Measurements from ENCODE around the gene RAD9A.

Gene RAD9A

GRCh38 chr11:67393990-67394389 is 2.2 kb downstream of the RAD9A start:
- ChIA-PET POLR2A (interaction anchor here (0.6 kb wide), 1 partner anchor 7 kb away, joined by 6 read pairs; no protein-coding TSS in a partner anchor), CTCF (interaction anchor here (3.2 to 42.5 kb wide), 2 partner anchors 8 to 27 kb away, joined by 32 to 1573 read pairs; partner anchors contain the start of genes CLCF1, POLD4 and PPP1CA)
- TF ChIP-seq CTCF (IDR thresholded peaks at IDR 0.05; ENCODE audit: control extremely low read depth, extremely low read depth, low read depth, missing control alignments), result no peak
- DNase-seq (ENCODE audit: extremely low spot score), result no peak

DNA sequence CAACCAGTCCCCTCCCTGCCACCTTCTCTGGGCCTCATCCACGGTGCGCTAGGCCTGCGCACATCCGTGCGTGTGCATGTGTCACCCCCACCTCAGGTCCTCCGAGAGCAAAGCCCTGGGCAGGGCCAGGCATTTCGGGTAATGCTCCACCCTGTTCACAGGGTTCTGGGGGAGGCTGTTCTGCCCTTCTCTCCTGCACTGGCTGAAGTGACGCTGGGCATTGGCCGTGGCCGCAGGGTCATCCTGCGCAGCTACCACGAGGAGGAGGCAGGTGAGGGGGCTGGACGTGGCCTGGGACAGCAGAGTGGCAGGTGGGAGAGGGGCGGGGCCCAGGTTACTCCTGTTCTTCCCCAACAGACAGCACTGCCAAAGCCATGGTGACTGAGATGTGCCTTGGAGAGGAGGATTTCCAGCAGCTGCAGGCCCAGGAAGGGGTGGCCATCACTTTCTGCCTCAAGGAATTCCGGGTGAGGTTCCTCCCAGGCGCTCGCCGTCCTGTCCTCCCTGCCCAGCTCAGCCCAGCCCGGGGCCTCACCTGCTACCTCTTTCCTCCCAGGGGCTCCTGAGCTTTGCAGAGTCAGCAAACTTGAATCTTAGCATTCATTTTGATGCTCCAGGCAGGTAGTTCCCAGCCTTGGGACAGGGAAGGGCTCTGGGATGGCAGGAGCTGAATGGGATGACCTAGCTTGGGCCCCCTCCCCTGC is 3.9 kb downstream of the RAD9A start:
- ChIA-PET CTCF (interaction anchor here (1.3 to 42.5 kb wide), 2 partner anchors 29 to 72 kb away, joined by 3 to 1573 read pairs; partner anchors contain the start of genes CLCF1 and POLD4), POLR2A (interaction anchor here (0.9 kb wide), 1 partner anchor 15 kb away, joined by 3 read pairs; no protein-coding TSS in a partner anchor)
- no peak for TF ChIP-seq CTCF (IDR thresholded peaks at IDR 0.05; ENCODE audit: control extremely low read depth, extremely low read depth, low read depth, missing control alignments)
- no peak for DNase-seq (ENCODE audit: extremely low spot score)

DNA sequence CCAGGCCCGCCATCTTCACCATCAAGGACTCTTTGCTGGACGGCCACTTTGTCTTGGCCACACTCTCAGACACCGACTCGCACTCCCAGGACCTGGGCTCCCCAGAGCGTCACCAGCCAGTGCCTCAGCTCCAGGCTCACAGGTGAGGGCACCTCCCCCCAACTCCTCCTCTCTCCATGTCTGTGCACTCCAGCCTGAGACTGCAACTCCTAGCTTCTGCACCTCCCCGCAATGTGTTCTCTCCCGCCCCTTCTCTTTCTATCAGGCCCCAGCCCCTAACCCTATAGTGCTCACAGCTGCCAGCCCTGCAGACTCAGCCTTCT is 4.4 kb downstream of the RAD9A start:
- ChIA-PET CTCF (interaction anchor here (1.3 to 42.5 kb wide), 2 partner anchors 29 to 72 kb away, joined by 3 to 1573 read pairs; partner anchors contain the start of genes CLCF1 and POLD4), POLR2A (interaction anchor here (0.9 to 1.2 kb wide), 2 partner anchors 15 to 156 kb away, joined by 3 read pairs; no protein-coding TSS in a partner anchor)
- TF ChIP-seq CTCF (IDR thresholded peaks at IDR 0.05; ENCODE audit: control extremely low read depth, extremely low read depth, low read depth, missing control alignments), result no peak

DNA sequence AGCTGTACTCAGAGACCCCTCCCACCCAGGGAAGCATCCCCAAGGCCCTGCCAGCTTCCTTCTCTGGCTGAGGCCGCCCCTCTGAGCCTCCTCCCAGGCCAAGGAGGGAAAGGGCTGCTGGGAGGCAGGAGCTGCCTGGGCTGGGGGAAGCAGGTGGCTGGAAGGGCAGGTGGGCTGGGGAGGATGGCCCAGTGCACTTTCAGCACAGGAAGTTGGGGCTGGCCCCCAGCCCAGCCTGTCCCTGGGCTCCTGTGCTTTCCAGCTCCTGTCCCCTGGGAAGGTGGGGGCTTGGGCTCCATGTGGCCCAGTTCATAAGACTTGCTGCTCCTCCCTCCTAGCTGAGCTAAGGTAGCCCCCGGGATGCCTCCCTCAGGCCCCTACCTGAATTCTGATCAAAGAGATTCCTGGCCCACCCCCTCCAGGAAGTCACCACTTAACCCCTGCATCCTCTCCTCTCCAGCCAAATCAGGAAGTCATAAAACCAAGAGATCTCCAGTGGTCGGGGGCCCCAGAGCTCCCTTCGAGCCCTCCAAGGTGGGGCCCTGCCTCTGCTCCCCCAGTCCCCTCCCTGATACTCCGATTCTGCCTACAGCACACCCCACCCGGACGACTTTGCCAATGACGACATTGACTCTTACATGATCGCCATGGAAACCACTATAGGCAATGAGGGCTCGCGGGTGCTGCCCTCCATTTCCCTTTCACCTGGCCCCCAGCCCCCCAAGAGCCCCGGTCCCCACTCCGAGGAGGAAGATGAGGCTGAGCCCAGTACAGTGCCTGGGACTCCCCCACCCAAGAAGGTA is 5.0 kb downstream of the RAD9A start:
- no peak for DNase-seq (ENCODE audit: extremely low spot score)
- TF ChIP-seq CTCF (IDR thresholded peaks at IDR 0.05; ENCODE audit: control extremely low read depth, extremely low read depth, low read depth, missing control alignments), result no peak
- ChIA-PET CTCF (interaction anchor here (1.3 to 42.5 kb wide), 2 partner anchors 30 to 71 kb away, joined by 3 to 1573 read pairs; partner anchors contain the start of genes CLCF1 and POLD4), POLR2A (interaction anchor here (0.9 to 1.2 kb wide), 2 partner anchors 16 to 157 kb away, joined by 3 read pairs; no protein-coding TSS in a partner anchor)

More for the DNA sequence above, 4.4 kb downstream of the RAD9A start:
- no peak for DNase-seq (ENCODE audit: extremely low spot score)

DNA sequence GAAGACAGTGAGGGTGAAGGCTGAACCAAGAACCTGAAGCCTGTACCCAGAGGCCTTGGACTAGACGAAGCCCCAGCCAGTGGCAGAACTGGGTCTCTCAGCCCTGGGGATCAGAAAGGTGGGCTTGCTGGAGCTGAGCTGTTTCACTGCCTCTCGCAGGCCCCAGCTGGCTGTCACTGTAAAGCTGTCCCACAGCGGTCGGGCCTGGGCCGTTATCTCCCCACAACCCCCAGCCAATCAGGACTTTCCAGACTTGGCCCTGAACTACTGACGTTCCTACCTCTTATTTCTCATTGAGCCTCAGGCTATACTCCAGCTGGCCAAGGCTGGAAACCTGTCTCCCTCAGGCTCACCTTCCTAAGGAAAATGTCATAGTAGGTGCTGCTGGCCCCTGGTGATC is 5.8 kb downstream of the RAD9A start:
- POLR2A ChIA-PET, result interaction anchor here (1.2 kb wide), 1 partner anchor 158 kb away, joined by 3 read pairs; no protein-coding TSS in a partner anchor
- no peak for DNase-seq (ENCODE audit: extremely low spot score)
- TF ChIP-seq CTCF (IDR thresholded peaks at IDR 0.05; ENCODE audit: control extremely low read depth, extremely low read depth, low read depth, missing control alignments), result no peak
- CTCF ChIA-PET, result interaction anchor here (42.5 kb wide), 1 partner anchor 31 kb away, joined by 1573 read pairs; the partner anchor contains the start of genes CLCF1 and POLD4

DNA sequence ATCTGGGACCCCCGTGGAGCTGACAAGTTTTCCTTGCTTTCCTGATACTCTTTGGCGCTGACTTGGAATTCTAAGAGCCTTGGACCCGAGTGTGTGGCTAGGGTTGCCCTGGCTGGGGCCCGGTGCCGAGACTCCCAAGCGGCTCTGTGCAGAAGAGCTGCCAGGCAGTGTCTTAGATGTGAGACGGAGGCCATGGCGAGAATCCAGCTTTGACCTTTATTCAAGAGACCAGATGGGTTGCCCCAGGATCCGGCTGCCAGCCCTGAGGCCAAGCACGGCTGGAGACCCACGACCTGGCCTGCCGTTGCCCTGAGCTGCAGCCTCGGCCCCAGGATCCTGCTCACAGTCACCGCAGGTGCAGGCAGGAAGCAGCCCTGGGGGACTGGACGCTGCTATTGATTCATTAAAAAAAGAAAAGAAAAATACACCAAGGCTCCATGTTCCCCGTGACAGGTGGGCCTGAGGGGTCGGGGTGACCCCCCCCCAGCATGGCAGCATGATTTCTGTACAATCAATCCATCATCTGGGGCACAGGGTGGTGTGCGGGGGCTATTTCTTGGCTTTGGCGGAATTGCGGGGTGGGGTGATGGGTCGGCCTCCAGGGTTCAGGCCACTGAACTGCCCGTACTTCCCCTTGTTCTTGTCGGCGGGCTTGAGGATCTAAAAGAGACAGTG is 6.3 kb downstream of the RAD9A start:
- DNase-seq (ENCODE audit: extremely low spot score), result no peak
- ChIA-PET POLR2A (no interaction called here), CTCF (interaction anchor here (42.5 kb wide), 1 partner anchor 31 kb away, joined by 1573 read pairs; the partner anchor contains the start of genes CLCF1 and POLD4)
- TF ChIP-seq CTCF (IDR thresholded peaks at IDR 0.05; ENCODE audit: control extremely low read depth, extremely low read depth, low read depth, missing control alignments), result no peak

Data from GM10248 (cell line).